Nephron progenitor cell (in vitro differentiated cells): Measurements from ENCODE around the gene CADPS2.

Experiments
- DNase-seq: peaks from one replicate; pipeline ENCODE4 v3.0.0; 2021
- H3K27ac Mint-ChIP-seq: 2 replicates; pipeline ENCODE4 v1.8.0; 2021; ENCODE audit warnings: mild to moderate bottlenecking, moderate library complexity, mixed read lengths
- H3K27me3 Mint-ChIP-seq: 2 replicates; pipeline ENCODE4 v1.8.0; 2021; ENCODE audit warnings: mild to moderate bottlenecking, low read depth, mixed read lengths; ENCODE audit not compliant: poor library complexity
- H3K36me3 Mint-ChIP-seq: 2 replicates; pipeline ENCODE4 v1.8.0; 2021; ENCODE audit warnings: low read depth, mixed read lengths
- H3K4me1 Mint-ChIP-seq: 2 replicates; pipeline ENCODE4 v1.8.0; 2021; ENCODE audit warnings: mixed read lengths
- H3K4me3 Mint-ChIP-seq: 2 replicates; pipeline ENCODE4 v1.8.0; 2021; ENCODE audit warnings: mild to moderate bottlenecking, moderate library complexity, mixed read lengths
- H3K9me3 Mint-ChIP-seq: 2 replicates; pipeline ENCODE4 v1.8.0; 2021; ENCODE audit warnings: mild to moderate bottlenecking, moderate library complexity, mixed read lengths
- CTCF ChIP-seq: fragments of 200-600 bp; sonication (generic); IDR thresholded peaks from 2 replicates; pipeline ENCODE4 v1.5.0; 2021; ENCODE audit warnings: antibody characterized with exemption

The CADPS2 gene

GRCh38 chr7:122561326-122561725 lies 324.9 kb downstream of the CADPS2 start:
- no peak overlapping the region for H3K27ac Mint-ChIP-seq
- peaks cover 7% of the 10 kb centered on the region for H3K27me3 Mint-ChIP-seq
- H3K4me1 Mint-ChIP-seq = no peaks in the 10 kb centered on the region
- no peaks in the 10 kb centered on the region for H3K9me3 Mint-ChIP-seq
- H3K4me3 Mint-ChIP-seq = no peak overlapping the region
- H3K36me3 Mint-ChIP-seq = no peaks in the 10 kb centered on the region
- DNase-seq = no peak
- no peak for TF ChIP-seq CTCF

- Mint-ChIP-seq H3K4me1 (no peaks in the 10 kb centered on the region), H3K27ac (no peak overlapping the region), H3K36me3 (no peaks in the 10 kb centered on the region), H3K4me3 (no peak overlapping the region), H3K9me3 (no peaks in the 10 kb centered on the region), H3K27me3 (peaks cover 7% of the 10 kb centered on the region)
- TF ChIP-seq CTCF = no peak
- DNase-seq = no peak
Observed at GRCh38 chr7:122556873-122557542, 329.3 kb downstream of the CADPS2 start.

GRCh38 chr7:122556219-122556618 lies 330.0 kb downstream of the CADPS2 start:
- DNase-seq = no peak
- no peaks in the 10 kb centered on the region for H3K36me3 Mint-ChIP-seq
- peaks cover 3% of the 10 kb centered on the region for H3K27me3 Mint-ChIP-seq
- no peak overlapping the region for H3K27ac Mint-ChIP-seq
- no peaks in the 10 kb centered on the region for H3K4me1 Mint-ChIP-seq
- TF ChIP-seq CTCF = no peak
- no peaks in the 10 kb centered on the region for H3K9me3 Mint-ChIP-seq
- H3K4me3 Mint-ChIP-seq = no peak overlapping the region

GRCh38 chr7:122553761-122554160 lies 332.5 kb downstream of the CADPS2 start:
- Mint-ChIP-seq H3K36me3 (no peaks in the 10 kb centered on the region), H3K27ac (no peak overlapping the region), H3K4me3 (no peak overlapping the region), H3K27me3 (no peaks in the 10 kb centered on the region), H3K4me1 (no peaks in the 10 kb centered on the region), H3K9me3 (no peaks in the 10 kb centered on the region)
- TF ChIP-seq CTCF = no peak
- DNase-seq = no peak

- DNase-seq = no peak
- H3K4me3 Mint-ChIP-seq = no peak overlapping the region
- no peaks in the 10 kb centered on the region for H3K4me1 Mint-ChIP-seq
- no peaks in the 10 kb centered on the region for H3K27me3 Mint-ChIP-seq
- no peaks in the 10 kb centered on the region for H3K9me3 Mint-ChIP-seq
- no peak for TF ChIP-seq CTCF
- H3K36me3 Mint-ChIP-seq = no peaks in the 10 kb centered on the region
- no peak overlapping the region for H3K27ac Mint-ChIP-seq
Observed at GRCh38 chr7:122552769-122553168, 333.5 kb downstream of the CADPS2 start.

GRCh38 chr7:122550545-122550944 lies 335.7 kb downstream of the CADPS2 start:
- no peak for TF ChIP-seq CTCF
- H3K9me3 Mint-ChIP-seq = no peaks in the 10 kb centered on the region
- H3K36me3 Mint-ChIP-seq = no peaks in the 10 kb centered on the region
- H3K27me3 Mint-ChIP-seq = no peaks in the 10 kb centered on the region
- no peak for DNase-seq
- no peak overlapping the region for H3K4me3 Mint-ChIP-seq
- no peak overlapping the region for H3K27ac Mint-ChIP-seq
- H3K4me1 Mint-ChIP-seq = no peaks in the 10 kb centered on the region
